GM12878 (cell line): ENCODE measurements around the gene YKT6. TPM values are rescaled to one million over a fixed set of nuclear protein-coding genes. Genes with fewer than 3 reads are reported as not detected.

Experiments
- ATAC-seq: fragments of 200-7000 bp; cut with Tn5 transposase; 3 replicates; pipeline ENCODE4 v1.9.1; 2020; ENCODE audit warnings: mild to moderate bottlenecking, moderate library complexity
- BruUV-seq: library from RNA; stranded (reverse); fragments of 400-500 nt; replicated peaks from 2 replicates; lab custom pipeline; 2021; lab: Mats Ljungman, UMichigan
- CTCF ChIA-PET: fragments of 300-600 bp; sonication (Branson Sonifier 250); formaldehyde crosslinking; extraction: SDS; loops from one replicate; lab custom pipeline; 2021; ENCODE audit warnings: inconsistent platforms; lab: Yijun Ruan, JAX
- POLR2A ChIA-PET: fragments of 350-600 bp; formaldehyde crosslinking; extraction: SDS; loops from one replicate; lab custom pipeline; 2021; ENCODE audit warnings: inconsistent platforms; lab: Charles Lee
- RAD21 ChIA-PET: fragments of 300-600 bp; sonication (Branson Sonifier 250); formaldehyde crosslinking; loops from one replicate; lab custom pipeline; 2023; ENCODE audit warnings: antibody characterized with exemption; ENCODE audit not compliant: unreplicated experiment; lab: Charles Lee
- SMC1A ChIA-PET: fragments of 300-600 bp; sonication (Branson Sonifier 250); formaldehyde crosslinking; loops from one replicate; lab custom pipeline; 2023; ENCODE audit not compliant: unreplicated experiment, uncharacterized antibody; lab: Charles Lee
- DNase-seq: peaks from one replicate; pipeline ENCODE4 v3.0.0-alpha.2; 2011; ENCODE audit warnings: low read depth, low spot score
- FAIRE-seq: peaks from 3 replicates; lab custom pipeline; 2011; peaks lifted over from hg19 to GRCh38; lab: Jason Lieb, UNC
- H2AFZ ChIP-seq: 2 replicates; pipeline ENCODE4 v1.6.0; 2011; ENCODE audit warnings: low read depth, low read length, control low read depth; ENCODE audit not compliant: control insufficient read depth
- H3K27ac ChIP-seq: 2 replicates; pipeline ENCODE4 v1.5.1; 2011; ENCODE audit warnings: control low read depth; ENCODE audit not compliant: control insufficient read depth, insufficient read depth
- H3K27me3 ChIP-seq, 2 experiments: replicated peaks in 1 of 2; 2 replicates each; pipeline versions ENCODE4 v1.6.0 to v1.6.1; 2011; ENCODE audit warnings: low read length in 1 of 2; ENCODE audit not compliant: control insufficient read depth in 2 of 2, insufficient read depth in 2 of 2
- H3K36me3 ChIP-seq, 2 experiments: 2 replicates each; pipeline ENCODE4 v1.5.1; 2011; ENCODE audit warnings: low read length in 1 of 2; ENCODE audit not compliant: control insufficient read depth in 2 of 2, insufficient read depth in 2 of 2
- H3K4me1 ChIP-seq: 2 replicates; pipeline ENCODE4 v1.6.1; 2011; ENCODE audit warnings: mild to moderate bottlenecking, low read length, moderate library complexity, mixed read lengths; ENCODE audit not compliant: control insufficient read depth, insufficient read depth
- H3K4me2 ChIP-seq: 2 replicates; pipeline ENCODE4 v1.6.0; 2011; ENCODE audit warnings: control low read depth; ENCODE audit not compliant: control insufficient read depth, insufficient read depth
- H3K4me3 ChIP-seq: fragments of 200-600 bp; sonication (generic); 2 replicates; pipeline ENCODE4 v1.5.1; 2016
- H3K79me2 ChIP-seq: 2 replicates; pipeline ENCODE4 v1.6.0; 2011; ENCODE audit warnings: low read length; ENCODE audit not compliant: control insufficient read depth, insufficient read depth
- H3K9ac ChIP-seq: 2 replicates; pipeline ENCODE4 v1.8.0; 2011; ENCODE audit warnings: low read length, control low read depth, mixed read lengths; ENCODE audit not compliant: control insufficient read depth, insufficient read depth
- H3K9me3 ChIP-seq: replicated peaks from 3 replicates; pipeline ENCODE4 v1.5.1; 2011; ENCODE audit warnings: mild to moderate bottlenecking, low read length; ENCODE audit not compliant: control insufficient read depth, insufficient read depth
- H4K20me1 ChIP-seq: 2 replicates; pipeline ENCODE4 v1.6.0; 2011; ENCODE audit not compliant: control insufficient read depth, insufficient read depth
- DPF2 ChIP-seq: fragments of 450-650 bp; IDR thresholded peaks from 2 replicates; pipeline ENCODE4 v1.6.1; 2017; ENCODE audit warnings: mild to moderate bottlenecking
- E4F1 ChIP-seq: fragments of 450-650 bp; IDR thresholded peaks from 2 replicates; pipeline ENCODE4 v1.6.1; 2018; ENCODE audit warnings: borderline replicate concordance, mild to moderate bottlenecking; ENCODE audit not compliant: partially characterized antibody
- FOXK2 ChIP-seq: fragments of 450-650 bp; IDR thresholded peaks from 2 replicates; pipeline ENCODE4 v1.6.1; 2017; ENCODE audit warnings: mild to moderate bottlenecking, moderate library complexity
- MTA3 ChIP-seq: IDR thresholded peaks from 2 replicates; pipeline ENCODE4 v1.6.1; 2012; ENCODE audit warnings: low read length, inconsistent platforms, borderline replicate concordance
- NFIC ChIP-seq: IDR thresholded peaks from 2 replicates; pipeline ENCODE4 v1.6.1; 2012; ENCODE audit warnings: low read depth, mild to moderate bottlenecking, inconsistent platforms, low read length, moderate library complexity
- TCF12 ChIP-seq: IDR thresholded peaks from 2 replicates; pipeline ENCODE4 v1.6.1; 2011; ENCODE audit warnings: low read depth, mild to moderate bottlenecking, low read length
- ZZZ3 ChIP-seq: IDR thresholded peaks from 2 replicates; pipeline ENCODE4 v1.6.1; 2011; ENCODE audit warnings: low read depth; ENCODE audit not compliant: control insufficient read depth, insufficient read length
- WGBS: methylation state at CpG from one replicate; pipeline ENCODE4 v1.1.6; 2016; ENCODE audit warnings: low lambda C conversion rate; ENCODE audit not compliant: insufficient replicate concordance, insufficient coverage; ENCODE audit errors: missing lambda C conversion rate; 5-methylcytosine and 5-hydroxymethylcytosine counted together
- in situ Hi-C: fragments of 300-500 bp; cut with MboI; formaldehyde crosslinking; loops from 9 replicates; pipeline ENCODE4 v1.14.3; 2018; ENCODE audit warnings: mixed read lengths
- intact Hi-C: fragments of 100-400 bp; cut with micrococcal nuclease; formaldehyde crosslinking; loops from one replicate; pipeline ENCODE4 v1.14.2; 2022; ENCODE audit not compliant: unreplicated experiment
- polyA plus RNA-seq, 11 experiments: library from polyadenylated mRNA; depleted of rRNA in 4 of 11; unstranded in 6 of 11; stranded (reverse) in 5 of 11; fragments of >200 nt; fragmentation: Nextera tagmentation in 4 of 11; fragmentation: Illumina TruSeq in 1 of 11; extraction: Ambion mirVana in 4 of 11; extraction: Trizol in 1 of 11; gene quantifications; 1 replicate in 1 of 11; 2 replicates in 10 of 11; pipeline versions ENCODE4 v1.2.1 to v1.2.3, GENCODE V29; 2011 to 2016; ENCODE audit warnings: inconsistent platforms in 2 of 11, missing spikeins in 2 of 11, low read depth in 1 of 11
- total RNA-seq, 4 experiments: library from RNA; depleted of rRNA in 3 of 4; stranded (reverse); fragments of >200 nt in 3 of 4; fragmentation: Illumina TruSeq in 1 of 4; extraction: Trizol in 1 of 4; gene quantifications; 2 replicates each; pipeline versions ENCODE4 v1.2.1 to v1.2.3, GENCODE V29; 2013 to 2021

Gene YKT6
- total and polyA plus RNA-seq, 10 of the 15 experiments (the other 5 are each of a cell fraction or from before 2014, with no cell fraction given): 1.7 to 95.2 (median 70.5) TPM

DNA sequence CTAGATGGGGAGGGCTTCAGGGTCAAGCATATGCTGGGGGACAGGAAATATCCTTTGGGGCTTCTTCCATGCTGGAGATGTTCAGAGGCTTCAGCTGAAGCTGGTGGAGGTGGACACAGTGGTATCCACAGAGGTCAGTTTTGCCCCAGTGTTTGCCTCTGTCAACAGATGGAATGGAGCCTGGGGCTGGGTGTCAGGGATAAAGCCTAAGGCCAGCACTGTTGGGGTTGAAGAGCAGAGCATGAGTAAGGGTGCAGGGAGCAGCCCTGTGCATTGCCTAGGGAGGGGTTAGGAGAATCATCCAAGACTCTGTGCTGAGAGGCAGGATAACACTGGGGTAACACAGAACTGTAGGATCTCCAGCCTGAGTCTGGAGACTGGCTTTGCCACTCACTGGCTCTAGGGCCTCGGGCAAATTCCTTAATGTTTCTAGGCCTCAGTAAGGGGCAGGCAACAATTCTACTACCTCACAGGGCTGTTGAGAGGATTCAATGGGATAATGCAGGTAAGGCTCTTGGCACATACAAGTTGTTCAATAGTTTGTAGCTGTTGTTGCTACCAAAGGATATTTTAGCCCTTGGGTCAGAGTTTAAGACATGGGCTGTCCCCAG, 37.9 kb upstream of the YKT6 start:
- no peak overlapping the region for H3K27ac ChIP-seq
- H3K79me2 ChIP-seq: no peaks in the 10 kb centered on the region
- FAIRE-seq (no peak), ATAC-seq (no peak), DNase-seq (no peak)
- H3K27me3 ChIP-seq: no peaks in the 10 kb centered on the region; a peak in 1 of 4 replicates
- intact Hi-C loops (no loop called here), in situ Hi-C loops (no loop called here)
- ChIA-PET CTCF (interaction anchor here (0.7 kb wide), 1 partner anchor 46 kb away, joined by 3 read pairs; no protein-coding TSS in a partner anchor), POLR2A (no interaction called here), RAD21 (no interaction called here), SMC1A (no interaction called here)
- no peak overlapping the region for H3K9ac ChIP-seq
- H4K20me1 ChIP-seq: no peaks in the 10 kb centered on the region
- no peaks in the 10 kb centered on the region for H3K9me3 ChIP-seq
- no peaks in the 10 kb centered on the region for H3K36me3 ChIP-seq
- H3K4me2 ChIP-seq: no peak overlapping the region
- H2AFZ ChIP-seq: no peak overlapping the region
- no peak overlapping the region for H3K4me3 ChIP-seq
- WGBS: 0% methylated on average over 1 of the region's 1 CpG
- BruUV-seq: no TSS peak
- H3K4me1 ChIP-seq: no peaks in the 10 kb centered on the region
- TF ChIP-seq MTA3 (no peak), E4F1 (no peak), DPF2 (no peak), FOXK2 (no peak), NFIC (no peak), TCF12 (no peak), ZZZ3 (no peak)
